GM21367 (cell line): ENCODE results near the gene SGMS1.

ENCODE experiments used
- ATAC-seq: cut with Tn5 transposase; IDR thresholded peaks from one replicate; pipeline ENCODE4 v1.9.1; 2021; ENCODE audit not compliant: unreplicated experiment

Gene SGMS1

DNA sequence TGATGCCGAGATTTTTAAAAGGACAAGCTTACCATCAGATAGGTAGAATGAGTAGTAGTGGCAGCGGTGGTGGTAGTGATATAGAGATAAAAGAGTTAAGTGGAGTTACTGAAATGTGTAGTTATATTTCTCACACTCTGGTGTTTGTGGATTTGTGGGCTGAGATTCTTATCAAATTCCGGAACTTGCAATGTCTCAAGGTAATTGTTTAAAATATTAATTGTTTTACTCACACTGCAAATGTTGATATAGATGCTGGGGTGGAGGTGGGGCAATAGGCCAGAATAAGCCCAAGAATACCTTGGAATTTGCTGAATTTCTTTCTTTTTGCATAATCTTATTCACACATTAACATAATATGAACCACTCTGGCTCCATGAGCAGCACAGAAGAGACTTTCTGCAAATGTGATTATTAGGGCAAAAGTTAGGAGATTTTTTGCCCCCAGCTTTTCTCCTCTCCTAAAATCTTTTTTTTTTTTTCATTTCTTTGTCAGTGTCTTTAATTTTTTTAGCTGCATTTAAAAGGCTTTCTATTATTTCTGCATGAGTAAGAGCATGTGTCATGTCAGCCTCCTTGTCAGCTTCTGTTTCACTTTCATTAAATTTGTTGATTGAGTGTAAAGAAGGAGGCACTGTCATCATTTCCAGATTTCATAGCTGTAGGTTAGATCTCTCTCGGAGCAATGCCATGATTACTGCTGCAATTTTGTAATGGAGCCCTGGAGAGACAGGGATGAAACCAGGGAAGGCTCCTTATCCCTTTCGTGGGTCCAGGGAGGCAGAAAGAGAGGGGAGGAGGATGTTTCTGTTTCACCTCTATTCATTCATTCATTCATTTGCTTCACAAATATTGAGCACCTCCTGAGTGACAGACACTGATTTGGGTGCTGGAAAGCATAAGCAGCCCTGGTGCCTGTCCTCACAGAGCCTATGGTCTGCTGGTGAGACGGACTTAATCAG is 13.1 kb upstream of the SGMS1 start:
- ATAC-seq: peak; percentile 94

DNA sequence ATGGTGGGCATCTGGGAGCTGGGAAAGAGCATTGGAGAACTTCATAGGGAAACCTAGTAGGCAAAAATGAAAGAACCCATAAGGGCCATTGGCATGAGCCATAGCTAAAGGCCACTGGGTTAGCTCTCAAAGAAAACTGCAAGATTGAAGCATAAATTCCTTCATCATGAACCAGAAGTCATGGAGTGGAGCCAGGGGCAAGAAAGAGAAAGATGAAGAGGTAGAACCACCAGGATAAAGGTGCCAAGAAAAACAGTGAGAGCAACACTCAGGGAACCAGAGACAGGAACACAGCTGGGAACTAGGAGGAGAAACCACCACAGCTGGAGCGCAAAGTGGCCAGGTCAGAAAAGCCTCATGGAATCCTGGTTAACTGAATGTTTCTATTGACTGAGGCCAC is 11.5 kb upstream of the SGMS1 start:
- no peak for ATAC-seq

DNA sequence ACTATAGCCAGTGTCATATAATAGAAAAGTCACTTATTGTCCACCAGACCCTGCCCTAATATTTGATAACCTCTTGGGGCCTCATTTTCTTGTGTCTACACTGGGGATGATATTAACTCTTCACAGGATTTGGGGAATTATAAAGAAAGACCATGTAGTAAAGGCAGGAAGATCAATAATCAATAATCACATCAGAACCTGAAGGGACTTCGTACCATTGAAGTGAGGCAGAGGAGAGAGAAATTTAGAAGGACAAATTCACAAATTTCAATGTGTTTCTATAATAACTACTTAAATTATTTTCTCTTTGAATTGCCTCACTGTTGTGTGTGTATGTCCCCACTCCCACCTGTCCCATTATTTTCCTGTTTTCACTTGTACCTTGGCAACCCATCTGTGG is 10.7 kb upstream of the SGMS1 start:
- ATAC-seq: no peak

DNA sequence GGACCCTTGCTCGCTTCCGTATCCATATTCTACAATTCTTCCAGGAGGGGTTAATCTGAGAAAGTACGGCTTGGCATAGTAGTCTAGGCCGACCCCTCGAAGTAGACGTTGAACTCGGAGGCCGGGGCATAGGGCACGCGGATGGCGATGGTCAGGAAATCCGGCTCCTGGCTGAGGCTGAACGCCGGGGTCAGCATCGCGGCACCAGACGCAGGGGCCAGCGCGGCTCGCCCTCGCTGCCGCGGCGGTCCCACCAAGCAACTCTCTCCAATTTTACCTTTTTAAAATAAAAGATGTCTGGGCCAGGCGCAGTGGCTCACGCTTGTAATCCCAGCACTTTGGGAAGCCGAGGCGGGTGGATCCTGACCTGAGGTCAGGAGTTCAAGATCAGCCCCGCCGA is 7.3 kb upstream of the SGMS1 start:
- no peak for ATAC-seq

DNA sequence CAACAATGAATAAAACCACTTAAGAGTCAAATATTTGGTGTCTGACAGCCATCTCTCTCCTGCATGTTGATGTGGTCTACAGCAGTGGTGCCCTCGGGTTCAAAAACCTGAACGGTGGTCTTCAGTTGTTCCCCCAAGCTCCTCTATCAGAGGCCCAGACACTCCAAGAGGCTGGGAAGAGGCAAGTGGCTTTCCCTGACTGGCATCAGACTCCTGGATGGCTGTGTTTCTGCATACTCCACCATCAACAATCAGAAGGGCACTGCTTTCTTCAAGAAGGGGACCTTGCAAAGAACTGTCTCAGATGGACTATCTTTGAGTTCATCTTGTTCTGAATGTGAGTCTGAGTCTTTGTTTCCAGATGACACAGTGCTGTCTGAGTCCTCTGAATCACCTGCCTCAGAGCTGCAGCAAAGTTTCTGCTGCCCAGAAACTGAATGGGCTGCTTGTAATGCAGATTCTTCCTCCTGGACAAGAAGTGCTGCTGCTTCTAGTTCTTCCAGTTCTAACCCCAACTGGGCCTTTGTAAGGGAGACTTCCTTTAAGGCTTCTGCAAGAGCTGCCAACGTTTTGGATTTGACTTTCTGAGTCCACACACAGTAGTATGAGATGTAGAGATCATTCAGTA is 5.9 kb upstream of the SGMS1 start:
- no peak for ATAC-seq

DNA sequence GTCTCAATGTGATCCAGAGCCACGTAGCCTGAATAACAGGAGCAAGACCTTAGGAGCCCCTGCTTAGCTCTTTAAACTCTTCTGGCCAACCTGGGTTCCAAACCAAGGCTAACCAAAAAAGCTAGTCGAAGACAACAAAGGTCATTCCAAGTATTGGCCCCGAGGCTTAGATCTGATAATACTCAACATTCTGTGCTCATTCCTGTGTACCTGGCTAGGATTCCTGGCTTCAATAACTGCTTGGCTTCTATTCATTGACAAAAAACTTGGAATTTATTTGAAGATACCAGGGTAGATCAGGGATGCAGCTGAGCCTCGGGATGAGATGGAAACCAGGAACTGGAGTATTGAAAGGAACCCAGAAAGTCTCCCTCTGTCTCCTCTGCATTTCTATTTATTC is 4.1 kb upstream of the SGMS1 start:
- no peak for ATAC-seq

DNA sequence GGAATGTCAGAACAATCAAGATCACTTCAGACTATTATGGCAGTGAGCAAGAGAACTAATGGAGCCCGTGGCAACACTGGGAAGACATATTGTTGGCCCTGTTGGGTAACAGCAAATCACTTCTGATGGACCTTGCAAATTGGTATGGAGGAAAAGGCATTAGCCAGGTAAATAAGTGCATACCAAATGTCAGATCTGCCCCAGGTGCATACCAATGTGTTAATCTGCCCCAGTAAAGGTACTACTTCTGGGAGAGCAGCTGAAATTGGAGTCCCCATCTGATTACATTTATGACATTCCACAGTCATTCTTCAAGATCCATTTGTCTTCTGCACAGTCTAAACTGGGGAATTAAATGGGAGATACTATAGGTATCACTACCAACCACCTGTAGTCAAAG is 3.7 kb upstream of the SGMS1 start:
- no peak for ATAC-seq

DNA sequence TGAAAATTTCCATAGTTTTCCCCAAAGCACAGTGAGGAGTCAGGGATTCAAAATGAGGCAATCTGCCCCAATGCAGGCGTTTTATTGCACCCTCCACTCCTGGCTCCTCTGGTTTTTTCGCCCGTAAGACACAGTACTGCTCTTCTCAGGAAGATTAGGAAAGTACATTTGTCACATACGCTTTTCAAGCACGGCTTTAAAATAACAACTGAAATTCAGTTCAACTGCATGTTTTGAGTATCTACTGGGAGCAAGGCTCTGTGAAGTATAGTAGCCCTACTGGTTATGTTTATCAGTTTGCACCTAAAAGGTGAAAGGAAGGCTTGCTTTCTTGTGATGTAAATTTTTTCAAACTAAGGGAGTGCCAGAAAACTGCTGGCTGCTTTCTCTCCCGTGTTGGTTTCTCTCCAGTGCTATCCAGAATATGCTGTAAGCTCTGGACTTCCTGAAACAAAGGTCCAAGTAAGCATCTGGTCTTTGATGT is 1.9 kb upstream of the SGMS1 start:
- no peak for ATAC-seq

DNA sequence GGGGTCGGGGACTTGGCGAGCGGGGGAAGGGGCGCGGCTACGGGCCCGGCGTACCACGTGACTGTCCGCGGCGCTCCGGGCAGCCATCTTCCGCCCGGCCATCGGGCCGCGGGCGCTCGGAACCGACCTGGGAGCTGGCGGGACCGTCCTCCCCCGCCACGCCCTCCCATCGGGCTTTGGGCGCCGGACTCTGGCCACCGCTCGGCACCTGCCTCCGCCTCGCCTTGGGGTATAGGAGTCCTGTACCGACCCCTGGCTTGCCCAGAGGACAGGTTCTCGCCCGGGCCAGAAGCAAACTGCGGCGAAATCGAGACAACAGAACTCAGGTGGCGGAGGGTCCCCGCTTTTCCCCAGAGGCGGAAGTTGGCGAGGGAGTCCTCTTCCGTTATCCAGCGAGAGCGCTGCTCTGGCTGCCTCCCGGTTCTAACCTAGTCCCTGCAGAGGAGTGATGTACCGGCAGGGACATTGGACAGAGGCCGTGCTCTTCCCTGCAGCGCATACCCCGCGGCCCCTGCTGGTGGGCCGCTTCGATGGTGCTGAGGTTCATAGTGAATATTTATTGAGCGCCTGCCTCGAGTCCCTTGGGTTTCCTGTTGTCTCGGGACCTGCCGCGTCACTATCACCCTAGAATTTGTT is 1.2 kb upstream of the SGMS1 start:
- peak; percentile 31 for ATAC-seq

DNA sequence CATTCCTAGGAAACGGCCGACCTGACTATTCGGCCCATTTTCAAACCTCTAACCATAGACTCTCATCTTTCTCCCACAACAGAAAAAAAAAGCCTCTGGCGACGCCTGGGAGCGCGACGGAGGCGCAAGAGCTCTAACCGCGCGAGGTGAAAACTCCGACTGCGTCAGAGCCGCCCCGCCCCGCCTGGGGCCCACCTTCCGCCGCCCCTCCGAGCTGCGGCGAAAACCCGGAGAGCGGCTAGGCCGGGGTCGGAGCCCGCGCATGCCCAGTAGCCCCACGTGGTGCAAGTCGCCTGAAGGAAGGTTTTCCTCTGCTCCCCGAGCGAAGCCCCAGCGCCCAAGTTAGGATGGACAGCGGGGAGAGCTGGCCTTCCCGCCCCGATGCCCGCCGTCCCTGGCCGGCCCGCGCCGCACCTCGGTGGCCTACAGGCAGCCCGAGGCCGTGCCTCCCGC is 683 bp upstream of the SGMS1 start:
- peak; percentile 42 for ATAC-seq

DNA sequence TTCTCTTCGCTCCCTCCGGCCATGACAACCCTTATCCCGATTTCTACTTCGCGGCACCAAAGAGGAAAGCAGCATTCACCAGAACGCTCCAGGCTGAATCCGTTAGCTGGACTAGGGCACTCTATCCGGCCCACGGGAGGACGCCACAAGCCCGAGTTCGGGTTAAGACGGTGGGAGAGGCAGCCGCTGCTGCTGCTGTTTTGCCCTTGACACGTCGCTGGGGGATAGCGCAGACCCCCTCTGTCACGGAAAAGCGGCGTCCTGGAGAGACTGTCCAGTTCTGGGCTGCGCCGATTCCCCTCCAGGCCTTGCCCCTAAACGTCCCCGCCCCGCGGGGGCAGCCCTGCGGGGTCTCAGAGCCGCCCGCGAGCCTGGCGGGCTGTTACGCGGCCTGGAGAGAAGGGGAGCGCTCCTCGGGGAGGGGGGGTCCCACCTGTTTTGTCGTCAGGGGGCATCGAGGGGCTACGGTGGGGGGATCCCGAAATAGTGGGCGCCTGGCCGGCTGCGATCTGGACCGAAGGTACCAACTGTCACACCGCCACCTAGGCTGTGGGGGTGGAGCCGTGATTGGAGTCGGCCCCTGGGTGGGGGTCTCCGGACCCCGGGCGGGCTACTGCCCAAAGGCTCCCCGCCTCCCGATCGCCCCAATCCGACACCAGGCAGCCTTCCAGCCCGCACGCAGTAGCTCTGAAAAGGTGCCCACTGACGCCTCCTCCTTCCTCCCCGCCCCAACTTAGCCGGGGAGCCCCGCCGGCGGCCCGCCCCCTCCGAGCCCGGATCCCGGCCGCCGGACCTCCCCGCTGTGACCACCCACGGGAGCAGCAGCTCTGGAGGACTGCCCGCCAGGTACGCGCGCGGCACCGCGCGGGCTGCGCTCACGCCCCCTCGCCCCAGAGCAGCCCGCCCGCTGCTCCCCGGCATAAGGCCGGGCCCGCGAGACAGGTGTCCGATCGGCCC is 772 bp downstream of the SGMS1 start:
- peak; percentile 6 for ATAC-seq

DNA sequence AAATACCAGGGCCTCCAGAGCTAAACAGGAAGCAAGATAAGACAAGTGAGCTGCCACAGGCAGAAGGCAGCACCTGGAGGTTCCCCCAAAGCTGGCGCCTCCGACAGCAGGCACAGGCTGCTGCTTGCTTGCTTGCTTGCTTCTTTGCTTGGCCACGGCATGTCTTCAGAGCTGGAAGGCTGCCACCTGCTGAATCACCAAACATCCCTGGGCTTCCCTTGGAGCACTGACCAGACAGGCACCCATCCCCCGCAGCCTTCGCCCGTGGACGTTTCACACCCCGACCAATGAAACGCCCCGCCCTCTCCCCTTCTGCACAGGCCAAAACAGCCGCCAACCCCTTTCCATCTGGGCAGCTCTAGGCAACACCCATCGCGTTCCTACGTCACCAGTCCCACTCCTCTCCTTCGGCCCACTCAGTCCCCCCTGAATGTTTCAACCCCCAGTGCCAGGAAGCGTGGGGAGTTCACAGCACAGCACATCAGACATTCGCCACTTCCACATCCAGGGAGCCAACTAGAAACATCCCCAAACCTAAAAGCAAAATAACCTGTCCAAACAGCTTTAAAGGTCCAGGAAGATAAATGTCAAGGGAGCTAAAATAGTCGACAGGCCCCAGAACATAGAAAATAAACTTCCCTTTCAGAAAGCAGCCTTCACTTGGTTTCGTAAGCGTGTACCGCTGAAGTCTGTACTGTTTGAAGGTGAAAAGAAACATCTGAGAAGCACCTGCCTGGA is 1.6 kb downstream of the SGMS1 start:
- ATAC-seq: peak; percentile 23

DNA sequence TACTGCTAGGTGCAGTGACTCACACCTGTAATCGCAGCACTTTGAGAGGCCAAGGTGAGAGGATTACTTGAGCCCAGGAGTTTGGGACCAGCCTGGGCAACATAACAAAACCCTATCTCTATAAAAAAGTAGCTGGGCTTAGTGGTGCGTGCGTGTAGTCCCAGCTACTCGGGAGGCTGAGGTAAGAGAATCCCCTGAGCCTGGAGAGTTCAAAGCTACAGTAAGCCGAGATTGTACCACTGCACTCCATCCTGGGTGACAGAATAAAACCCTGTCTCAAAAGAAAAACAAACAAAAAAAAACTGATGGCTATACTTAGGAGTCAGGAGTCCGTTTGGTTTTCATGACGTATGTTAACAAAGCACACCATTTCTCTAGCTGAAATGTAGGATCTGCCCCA is 2.9 kb downstream of the SGMS1 start:
- no peak for ATAC-seq

DNA sequence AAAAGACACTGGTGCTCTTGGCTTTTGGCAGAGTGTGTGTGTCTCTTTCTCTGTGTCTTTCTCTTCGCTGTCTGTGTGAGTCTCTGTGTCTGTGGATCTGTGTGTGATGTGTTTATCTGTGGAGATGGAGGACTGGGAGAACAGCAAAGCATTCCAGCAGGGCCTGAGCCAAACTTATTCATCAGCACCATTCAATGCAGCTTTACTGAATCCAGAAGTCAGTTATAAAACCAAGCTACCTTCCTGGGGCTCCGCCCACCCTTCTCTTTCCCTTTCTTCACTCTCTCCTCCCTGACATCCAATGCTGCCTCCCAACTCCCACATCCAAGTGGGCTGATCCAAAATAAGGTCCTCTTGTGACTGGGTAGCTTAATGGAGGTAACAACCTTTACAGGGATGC is 3.9 kb downstream of the SGMS1 start:
- no peak for ATAC-seq

DNA sequence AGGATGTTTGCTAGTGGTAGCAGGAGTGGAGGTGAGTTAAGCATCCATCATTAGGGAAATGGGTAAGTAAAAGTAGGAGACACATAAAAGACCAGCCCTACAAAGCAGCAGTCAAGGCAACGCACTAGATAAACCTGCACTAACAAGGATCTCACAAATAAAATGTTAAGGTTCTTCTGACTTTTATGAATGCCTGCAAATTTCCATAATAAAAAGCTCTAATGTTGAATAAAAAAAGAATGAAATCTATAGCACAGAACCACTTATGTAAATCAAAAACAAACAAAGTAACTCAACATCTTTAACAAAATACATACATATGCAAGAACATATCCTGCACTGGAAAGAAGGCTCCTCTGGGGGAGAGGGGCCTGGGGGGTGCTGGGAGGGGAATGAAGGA is 4.6 kb downstream of the SGMS1 start:
- no peak for ATAC-seq

DNA sequence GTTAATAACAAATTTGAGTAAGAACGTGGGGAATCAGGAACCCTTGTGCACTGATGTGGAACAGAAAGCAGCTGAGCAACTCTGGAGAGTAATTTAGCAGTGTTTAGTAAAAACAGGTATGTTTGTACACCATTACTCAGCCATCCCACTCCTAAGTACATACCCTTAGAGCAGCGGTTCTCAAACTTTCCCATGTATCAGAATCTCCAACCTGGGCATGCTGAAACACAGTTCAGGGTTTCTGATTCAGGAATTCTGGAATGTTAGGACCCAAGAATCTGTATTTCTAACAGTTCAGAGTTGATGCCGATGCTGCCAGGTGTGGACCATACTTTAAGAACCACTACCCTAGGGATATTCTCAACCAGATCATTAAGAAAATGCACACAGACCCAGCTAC is 5.1 kb downstream of the SGMS1 start:
- no peak for ATAC-seq

DNA sequence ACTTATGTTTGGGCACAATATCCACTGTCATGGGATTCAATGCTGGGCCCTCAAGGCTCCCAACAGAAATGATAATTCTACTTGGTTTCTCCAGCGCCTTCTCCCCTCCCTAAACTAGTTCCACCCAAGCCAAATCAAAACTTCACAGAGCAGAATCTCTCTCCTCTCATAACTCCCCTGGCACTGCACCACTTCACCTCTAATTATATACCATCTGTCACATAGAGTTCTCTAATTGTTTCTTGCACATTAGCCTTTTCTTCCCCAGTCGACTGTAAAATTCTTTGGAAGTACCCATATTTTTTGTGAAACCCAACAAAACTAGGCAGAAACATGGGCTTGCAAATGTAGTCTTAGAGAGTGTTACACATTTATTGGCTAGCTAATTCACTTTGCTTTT is 8.1 kb downstream of the SGMS1 start:
- no peak for ATAC-seq

DNA sequence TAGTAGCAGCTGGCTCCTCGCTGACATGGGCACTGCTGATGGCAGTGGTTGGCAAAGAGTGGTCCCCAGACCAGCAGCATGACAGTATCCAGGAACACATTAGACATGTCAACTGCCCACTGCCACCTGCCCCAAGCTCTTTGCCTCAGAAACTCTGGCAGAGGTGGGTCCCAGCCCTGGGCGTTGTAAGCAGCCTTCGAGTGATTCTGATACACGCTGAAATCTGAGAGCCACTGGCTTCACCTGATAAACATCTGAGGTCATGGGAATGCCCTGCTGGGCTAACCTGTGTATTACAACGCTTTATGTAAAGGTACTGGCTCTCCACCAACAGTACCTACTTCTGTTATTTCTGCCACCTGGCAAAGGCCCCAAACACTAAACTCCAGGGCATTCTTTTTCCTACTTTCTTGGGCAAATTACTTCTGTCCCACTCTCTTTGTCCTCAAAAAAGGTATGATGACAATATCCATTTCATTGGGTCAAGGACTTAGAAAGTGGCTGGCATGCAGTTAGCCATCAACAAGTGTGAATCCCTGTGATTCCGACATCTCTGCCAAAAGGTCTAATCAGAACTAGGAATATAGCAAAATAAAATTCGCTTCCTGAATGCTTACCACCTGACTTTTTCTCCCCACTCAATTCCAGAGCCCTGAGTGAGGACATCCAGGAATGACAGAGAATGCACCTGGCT is 9.2 kb downstream of the SGMS1 start:
- no peak for ATAC-seq

DNA sequence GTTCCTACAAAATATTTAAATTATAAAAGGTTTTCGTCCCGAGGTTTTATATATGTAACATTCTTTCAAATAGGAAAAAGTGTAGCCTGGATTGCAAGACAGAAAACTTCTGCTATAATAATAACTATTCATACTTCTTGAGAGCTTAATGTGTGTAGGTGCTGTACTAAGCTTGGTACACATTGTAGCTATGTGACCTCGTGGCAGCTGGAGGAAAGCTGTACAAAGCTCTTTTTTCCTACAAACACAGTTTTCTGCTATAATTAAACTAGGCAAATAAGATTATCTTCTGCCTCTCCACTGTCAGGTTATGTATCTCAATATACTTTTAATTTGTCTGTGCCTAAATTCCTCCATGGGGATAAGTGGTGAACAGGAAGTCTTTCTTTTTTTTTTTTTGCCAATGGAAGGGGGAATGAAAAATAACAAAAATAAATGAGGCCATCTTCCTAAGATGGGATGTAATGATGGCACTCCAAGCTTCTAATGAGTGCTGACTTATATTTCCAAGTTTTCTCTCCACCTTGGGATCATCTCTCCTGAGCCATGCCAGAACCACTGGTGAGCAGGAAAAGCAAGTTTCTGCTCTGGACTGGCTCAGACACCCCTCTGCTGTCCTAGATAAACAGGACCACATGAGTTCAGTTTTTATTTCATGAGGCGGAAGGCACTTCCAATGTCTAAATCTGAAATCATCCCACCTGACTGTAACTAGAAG is 9.9 kb downstream of the SGMS1 start:
- no peak for ATAC-seq
